Amygdala (tissue), 56 donors: ENCODE data around the gene SPECC1L.
A peak's percentile ranks its signal among the peaks of the same experiment; 100 is the strongest.

Experiments used
- DNase-seq, 56 donors: peaks; one replicate each; lab custom pipeline; 2025; lab: John Stamatoyannopoulos, UW

The SPECC1L gene

DNA sequence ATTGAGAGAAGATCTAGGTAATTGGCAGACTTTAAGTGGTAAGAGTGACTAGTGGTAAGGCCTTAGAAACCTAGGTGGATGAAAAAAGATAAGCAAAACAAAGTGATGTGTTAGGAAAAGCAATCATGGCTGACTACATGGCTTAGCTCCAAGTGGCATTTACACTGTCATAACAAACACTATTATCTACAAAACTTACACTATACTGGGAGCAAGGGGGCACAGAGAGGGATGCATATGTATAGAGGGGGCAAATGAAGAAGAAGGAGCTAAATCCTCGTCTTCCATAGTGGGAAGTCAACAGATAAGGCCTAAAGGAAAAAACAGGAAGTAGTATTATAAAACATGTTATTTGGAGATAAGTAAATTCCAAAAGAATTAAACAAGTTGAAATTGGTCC lies 189.3 kb downstream of the SPECC1L start:
- DNase-seq: no peak

DNA sequence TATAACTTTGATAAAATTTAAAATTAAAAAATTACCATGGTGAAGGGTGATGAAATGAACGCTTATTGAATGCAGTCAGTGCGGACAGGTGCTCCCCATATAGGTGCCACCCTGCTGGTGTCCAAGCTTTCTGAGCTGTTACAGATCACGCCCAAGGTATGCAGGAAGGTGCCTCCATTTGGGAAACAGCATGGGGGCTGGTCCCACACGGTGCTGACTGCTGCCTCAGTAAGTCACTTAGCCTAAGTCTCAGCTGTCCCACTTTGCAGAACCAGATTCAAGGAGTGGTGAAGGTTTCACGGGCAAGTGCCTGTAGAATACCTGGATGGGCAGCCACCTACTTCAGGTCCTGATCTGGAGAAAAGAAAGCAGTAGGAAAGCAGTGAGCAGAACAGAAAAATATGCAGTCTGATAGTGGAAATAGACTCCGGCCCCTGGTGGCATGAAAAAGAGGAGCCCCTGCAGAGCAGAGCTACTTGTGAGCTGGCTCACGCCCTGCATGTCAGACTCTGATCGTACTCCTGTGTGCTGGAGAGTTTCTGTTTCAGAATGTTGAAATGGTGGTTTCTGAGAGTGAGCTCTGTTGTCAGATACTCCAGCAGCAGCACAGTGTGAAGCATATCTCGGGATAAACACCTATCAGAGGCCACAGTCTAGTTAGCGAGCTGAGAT lies 189.9 kb downstream of the SPECC1L start:
- DNase-seq: no peak

DNA sequence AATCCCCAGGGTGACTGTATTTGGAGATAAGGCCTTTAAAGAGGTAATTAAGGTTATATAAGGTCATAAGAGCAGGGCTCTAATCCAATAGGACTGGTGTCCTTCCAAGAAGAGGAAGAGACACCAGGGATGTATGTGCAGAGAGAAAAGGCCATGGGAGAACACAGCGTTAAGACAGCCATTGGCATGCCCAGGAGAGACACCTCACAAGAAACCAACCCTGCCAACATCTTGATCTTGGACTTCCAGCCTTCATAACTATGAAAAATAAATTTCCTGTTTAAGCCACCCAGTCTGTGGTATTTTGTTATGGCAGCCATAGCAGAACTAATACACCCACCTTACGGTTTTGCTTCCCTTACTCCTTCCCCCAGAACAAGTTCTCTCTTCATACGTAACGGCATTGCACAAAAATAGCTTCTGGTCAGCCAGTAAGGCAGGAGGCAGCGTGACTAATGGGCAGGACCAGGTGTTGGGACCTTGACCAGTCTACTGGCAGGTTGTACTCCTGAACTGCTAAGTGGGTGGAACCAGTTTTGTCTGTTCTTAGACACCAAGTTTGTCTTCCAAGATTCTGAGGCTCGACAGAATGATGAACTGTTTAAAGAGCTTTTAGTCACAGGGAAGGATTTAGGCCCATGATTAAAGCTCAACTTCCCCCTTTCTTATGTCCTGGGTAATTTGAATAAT lies 192.6 kb downstream of the SPECC1L start:
- DNase-seq: no peak

DNA sequence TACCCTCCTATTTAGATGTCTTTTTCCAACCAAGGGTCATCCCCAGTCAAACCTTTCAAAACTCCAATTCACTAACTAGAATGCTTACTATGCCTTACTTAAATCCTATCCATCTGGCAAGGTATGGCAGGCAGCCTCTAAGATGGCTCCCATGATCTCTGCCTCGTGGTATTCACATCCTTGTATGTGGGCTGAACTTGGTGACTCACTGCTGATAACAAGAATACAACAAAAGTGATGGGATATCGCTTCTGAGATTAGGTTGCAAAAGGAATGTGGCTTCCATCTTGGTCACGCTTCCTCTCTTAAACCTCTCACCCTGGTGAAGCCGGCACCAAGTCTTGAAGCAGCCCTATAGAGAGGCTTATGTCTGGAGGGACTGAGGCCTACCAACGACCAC lies 194.9 kb downstream of the SPECC1L start:
- DNase-seq: no peak

DNA sequence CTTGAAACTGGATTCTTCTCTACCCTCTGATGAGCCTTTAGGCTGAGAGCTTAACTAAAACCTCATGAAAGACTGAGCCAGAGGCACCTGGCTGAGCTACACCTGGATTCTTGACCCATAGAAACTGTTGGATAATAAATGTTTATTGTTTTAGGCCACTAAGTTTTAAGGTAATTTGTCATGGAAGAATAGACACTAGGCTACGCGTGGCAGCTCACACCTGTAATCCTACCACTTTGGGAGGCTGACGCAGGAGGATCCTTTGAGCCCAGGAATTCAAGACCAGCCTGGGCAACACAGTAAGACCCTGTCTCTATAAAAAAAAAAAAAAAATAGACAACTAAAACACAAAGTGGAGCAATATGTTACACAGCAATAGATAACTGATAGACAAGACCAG lies 195.3 kb downstream of the SPECC1L start:
- no peak for DNase-seq

DNA sequence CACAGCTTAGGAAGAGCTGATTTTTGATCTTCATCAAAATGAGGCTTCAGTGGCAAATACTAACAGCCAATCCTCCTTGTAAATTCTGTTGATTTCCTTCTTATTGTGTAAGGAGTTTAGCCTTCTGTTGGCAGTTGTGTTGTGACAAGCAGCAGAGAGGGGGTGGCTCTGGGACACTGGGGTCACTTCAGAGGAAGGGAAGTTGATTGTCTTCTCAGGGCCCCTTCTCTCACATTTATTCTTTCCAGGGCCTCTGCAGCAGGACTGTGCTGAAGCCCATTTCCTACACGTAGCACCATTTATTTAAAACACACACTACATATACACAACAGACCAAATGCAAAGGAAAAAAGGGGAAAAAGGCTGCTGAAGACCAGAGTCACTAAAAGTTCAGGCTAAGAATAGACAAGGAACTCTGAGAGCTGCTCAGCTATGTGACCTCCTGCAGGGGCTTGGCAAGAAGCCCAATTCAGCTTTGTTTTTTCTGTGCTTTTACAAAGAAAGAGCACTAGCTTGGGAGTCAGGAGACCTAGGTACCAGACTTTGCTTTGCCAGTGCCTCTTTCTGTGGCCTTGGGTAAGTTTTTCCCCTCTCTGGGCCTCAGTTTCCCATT lies 196.2 kb downstream of the SPECC1L start:
- peak in 3 of 56 donors; percentile 3 to 7 (median 4) for DNase-seq

DNA sequence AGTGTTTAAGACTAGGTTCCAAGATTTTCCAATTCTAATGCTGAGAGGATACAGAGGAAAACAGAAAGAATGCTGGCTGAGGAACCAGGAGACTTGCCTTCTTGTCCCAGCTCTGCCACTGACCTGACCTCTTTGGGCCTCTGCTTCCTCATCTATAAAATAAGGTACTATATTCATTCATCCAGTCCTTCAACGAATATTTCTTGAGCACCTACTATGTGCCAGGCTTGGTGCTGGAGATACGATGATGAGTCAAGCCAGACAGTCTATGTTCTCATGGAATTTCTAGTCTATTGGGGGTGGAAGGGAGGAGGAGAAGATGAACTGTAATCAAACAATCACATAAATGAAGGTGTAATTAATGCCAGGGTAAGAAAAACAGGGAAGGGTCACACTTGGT lies 196.7 kb downstream of the SPECC1L start:
- DNase-seq: no peak
